H1 (cell line): ENCODE results near the gene AMELY. TPM values are rescaled to one million over a fixed set of nuclear protein-coding genes. Genes with fewer than 3 reads are reported as not detected.
"Not testable (repeated sequence)": the region's sequence is repeated elsewhere in the genome, so short reads cannot be mapped to it uniquely, and the experiment has no call there.

Experiments
- CTCF ChIA-PET: fragments of 300-600 bp; sonication (Branson Sonifier 250); formaldehyde crosslinking; loops from one replicate; lab custom pipeline; 2021; ENCODE audit not compliant: partially characterized antibody; lab: Charles Lee
- POLR2A ChIA-PET: fragments of 300-600 bp; sonication (Branson Sonifier 250); formaldehyde crosslinking; loops from one replicate; lab custom pipeline; 2021; ENCODE audit warnings: inconsistent platforms; ENCODE audit not compliant: partially characterized antibody; lab: Charles Lee
- DNase-seq, 2 experiments: peaks; one replicate each; pipeline versions ENCODE4 v3.0.0 to v3.0.0-alpha.2; 2010 to 2022; ENCODE audit warnings: low spot score in 2 of 2, low read depth in 1 of 2, mixed read lengths in 1 of 2
- FAIRE-seq: peaks from 2 replicates; lab custom pipeline; 2011; peaks lifted over from hg19 to GRCh38; lab: Jason Lieb, UNC
- H2AFZ ChIP-seq: 2 replicates; pipeline ENCODE4 v1.8.1; 2012; ENCODE audit warnings: low read length, inconsistent platforms
- H2AK5ac ChIP-seq: 2 replicates; pipeline ENCODE4 v1.6.1; 2013; ENCODE audit warnings: low read depth, low read length
- H2BK120ac ChIP-seq: replicated peaks from 2 replicates; pipeline ENCODE3; 2013; ENCODE audit warnings: low read depth, low read length, inconsistent platforms
- H2BK12ac ChIP-seq: 2 replicates; pipeline ENCODE4 v1.6.1; 2013; ENCODE audit warnings: low read depth, low read length
- H2BK15ac ChIP-seq: 2 replicates; pipeline ENCODE4 v1.6.1; 2013; ENCODE audit warnings: low read length
- H2BK20ac ChIP-seq: 2 replicates; pipeline ENCODE4 v1.6.1; 2013; ENCODE audit warnings: low read length
- H2BK5ac ChIP-seq: 2 replicates; pipeline ENCODE4 v1.6.1; 2013; ENCODE audit warnings: low read depth, low read length
- H3K14ac ChIP-seq: 2 replicates; pipeline ENCODE4 v1.6.1; 2013; ENCODE audit warnings: inconsistent platforms; ENCODE audit not compliant: insufficient read length
- H3K18ac ChIP-seq: 2 replicates; pipeline ENCODE4 v1.6.1; 2013; ENCODE audit warnings: low read length; ENCODE audit errors: extremely low read depth
- H3K23ac ChIP-seq: 2 replicates; pipeline ENCODE4 v1.6.1; 2013; ENCODE audit warnings: inconsistent platforms; ENCODE audit not compliant: insufficient read length
- H3K23me2 ChIP-seq: 2 replicates; pipeline ENCODE4 v1.6.1; 2013; ENCODE audit warnings: low read depth, low read length
- H3K27ac ChIP-seq: 2 replicates; pipeline ENCODE4 v1.6.1; 2011; ENCODE audit warnings: low read depth, low read length, inconsistent platforms
- H3K27me3 ChIP-seq, 4 experiments: replicated peaks in 1 of 4; 1 replicate in 1 of 4; 2 replicates in 3 of 4; pipeline versions ENCODE4 v1.6.1 to v1.8.1; 2011 to 2013; ENCODE audit warnings: low read length in 3 of 4, mild to moderate bottlenecking in 3 of 4, inconsistent platforms in 2 of 4, mixed read lengths in 2 of 4, moderate library complexity in 1 of 4; ENCODE audit not compliant: control insufficient read depth in 3 of 4, insufficient read depth in 3 of 4; ENCODE audit errors: extremely low read depth in 1 of 4
- H3K36me3 ChIP-seq, 4 experiments: 2 replicates each; pipeline versions ENCODE4 v1.6.1 to v1.8.1; 2011 to 2013; ENCODE audit warnings: mild to moderate bottlenecking in 4 of 4, low read length in 3 of 4, moderate library complexity in 2 of 4, control low read depth in 1 of 4, inconsistent platforms in 1 of 4; ENCODE audit not compliant: insufficient read depth in 4 of 4, control insufficient read depth in 2 of 4
- H3K4ac ChIP-seq: replicated peaks from 2 replicates; pipeline ENCODE3; 2013; ENCODE audit warnings: low read length, low read depth, mixed read lengths, inconsistent platforms; ENCODE audit not compliant: insufficient read length
- H3K4me1 ChIP-seq, 4 experiments: replicated peaks in 1 of 4; 1 replicate in 1 of 4; 2 replicates in 3 of 4; pipeline versions ENCODE4 v1.6.1 to v1.8.1; 2011 to 2013; ENCODE audit warnings: low read length in 3 of 4, inconsistent platforms in 2 of 4, mixed read lengths in 1 of 4; ENCODE audit not compliant: insufficient read depth in 4 of 4, control insufficient read depth in 3 of 4
- H3K4me2 ChIP-seq, 2 experiments: 2 replicates each; pipeline versions ENCODE4 v1.6.1 to v1.8.1; 2011 to 2013; ENCODE audit warnings: low read depth in 2 of 2, low read length in 2 of 2, control low read depth in 1 of 2, inconsistent platforms in 1 of 2, mild to moderate bottlenecking in 1 of 2; ENCODE audit not compliant: insufficient read depth in 1 of 2
- H3K4me3 ChIP-seq, 4 experiments: fragments of 200-600, 300-600 bp in 1 of 4; sonication (generic), shearing (Covaris generic), sonication (Bioruptor Twin) in 1 of 4; 2 replicates each; pipeline versions ENCODE4 v1.5.1 to v1.8.1; 2011 to 2016; ENCODE audit warnings: low read length in 4 of 4, low read depth in 3 of 4, control low read depth in 2 of 4, inconsistent platforms in 2 of 4, mild to moderate bottlenecking in 2 of 4, mixed read lengths in 1 of 4, moderate library complexity in 1 of 4; ENCODE audit not compliant: insufficient read depth in 2 of 4; ENCODE audit errors: extremely low read depth in 1 of 4
- H3K56ac ChIP-seq: replicated peaks from 2 replicates; pipeline ENCODE3; 2013; ENCODE audit warnings: low read depth, mild to moderate bottlenecking, mixed read lengths, low read length, inconsistent platforms; ENCODE audit not compliant: insufficient read length
- H3K79me1 ChIP-seq: 2 replicates; pipeline ENCODE4 v1.6.1; 2013; ENCODE audit warnings: low read depth, low read length, control low read depth
- H3K79me2 ChIP-seq, 2 experiments: 2 replicates each; pipeline versions ENCODE4 v1.6.1 to v1.8.1; 2012 to 2013; ENCODE audit warnings: low read length in 2 of 2, mild to moderate bottlenecking in 2 of 2, inconsistent platforms in 1 of 2; ENCODE audit not compliant: insufficient read depth in 2 of 2, control insufficient read depth in 1 of 2
- H3K9ac ChIP-seq, 4 experiments: replicated peaks in 1 of 4; 1 replicate in 1 of 4; 2 replicates in 3 of 4; pipeline versions ENCODE4 v1.6.1 to v1.8.1; 2011 to 2013; ENCODE audit warnings: low read depth in 3 of 4, low read length in 3 of 4, control low read depth in 2 of 4, mild to moderate bottlenecking in 2 of 4, moderate library complexity in 2 of 4, inconsistent platforms in 1 of 4; ENCODE audit errors: extremely low read depth in 1 of 4
- H3K9me3 ChIP-seq, 2 experiments: 2 replicates each; pipeline versions ENCODE4 v1.6.1 to v1.8.1; 2012 to 2013; ENCODE audit warnings: mild to moderate bottlenecking in 2 of 2, moderate library complexity in 2 of 2, control low read depth in 1 of 2, inconsistent platforms in 1 of 2, low read depth in 1 of 2, low read length in 1 of 2, mixed read lengths in 1 of 2; ENCODE audit not compliant: insufficient read depth in 2 of 2
- H4K20me1 ChIP-seq, 2 experiments: replicated peaks in 1 of 2; 2 replicates each; pipeline versions ENCODE3 to v1.8.1; 2011 to 2013; ENCODE audit warnings: inconsistent platforms in 2 of 2, low read length in 2 of 2, mild to moderate bottlenecking in 1 of 2; ENCODE audit not compliant: insufficient read depth in 2 of 2, control insufficient read depth in 1 of 2
- H4K5ac ChIP-seq: 2 replicates; pipeline ENCODE4 v1.6.1; 2013; ENCODE audit warnings: low read length, low read depth, mixed read lengths, inconsistent platforms; ENCODE audit not compliant: insufficient read length
- H4K8ac ChIP-seq: 2 replicates; pipeline ENCODE4 v1.8.0; 2013; ENCODE audit warnings: mild to moderate bottlenecking, moderate library complexity, low read length, inconsistent platforms; ENCODE audit not compliant: insufficient read depth; ENCODE audit errors: extremely low read depth
- H4K91ac ChIP-seq: replicated peaks from 2 replicates; pipeline ENCODE3; 2013; ENCODE audit warnings: low read length, mixed read lengths, inconsistent platforms; ENCODE audit not compliant: insufficient read length
- WGBS, 2 experiments: shearing (Covaris generic) in 1 of 2; methylation state at CpG; one replicate each; pipeline versions ENCODE4 v1.1.6 to v1.1.7; 2013 to 2015; ENCODE audit warnings: low lambda C conversion rate in 2 of 2, mixed read lengths in 2 of 2, inconsistent platforms in 1 of 2, low coverage in 1 of 2, missing lambda C conversion rate in 1 of 2; ENCODE audit not compliant: insufficient replicate concordance in 2 of 2, insufficient coverage in 1 of 2, insufficient read length in 1 of 2; ENCODE audit errors: extremely low coverage in 1 of 2, missing lambda C conversion rate in 1 of 2; 5-methylcytosine and 5-hydroxymethylcytosine counted together
- polyA plus RNA-seq, 7 experiments: library from polyadenylated mRNA; depleted of rRNA in 3 of 7; stranded (reverse) in 5 of 7; unstranded in 2 of 7; fragments of >200 nt in 5 of 7; fragments of 200-250 nt in 2 of 7; gene quantifications; 1 replicate in 5 of 7; 2 replicates in 1 of 7; 4 replicates in 1 of 7; pipeline versions ENCODE4 v1.2.1 to v1.2.3, GENCODE V29; 2011 to 2013; ENCODE audit warnings: missing spikeins in 2 of 7, mixed read lengths in 2 of 7
- total RNA-seq: library from RNA; stranded (reverse); fragmentation: NEBNext Ultra II Directional; extraction: Animal tissue kit (Norgen Biotek cat#: 25700); gene quantifications from 2 replicates; pipeline ENCODE4 v1.2.1, GENCODE V29; 2021

Gene AMELY
- total and polyA plus RNA-seq, 2 of the 8 experiments (the other 6 are each of a cell fraction or from before 2014, with no cell fraction given), result 0.09 TPM; not detected in 1

GRCh38 chrY:6908021-6908420 is 3.5 kb downstream of the AMELY start:
- 0 out of 2 replicates have a peak overlapping the region, but pooled peaks have one; percentile 60 for H2BK12ac ChIP-seq
- not testable (repeated sequence) for H3K14ac ChIP-seq, FAIRE-seq, H3K4ac ChIP-seq, H3K36me3 ChIP-seq, H4K8ac ChIP-seq, H4K5ac ChIP-seq, H4K91ac ChIP-seq, H2AK5ac ChIP-seq, DNase-seq, H3K56ac ChIP-seq, H3K9ac ChIP-seq, H3K18ac ChIP-seq, H3K79me1 ChIP-seq, H3K4me3 ChIP-seq, H3K23ac ChIP-seq, H2AFZ ChIP-seq, H2BK20ac ChIP-seq, H3K27ac ChIP-seq, H2BK5ac ChIP-seq, H3K4me1 ChIP-seq, H3K27me3 ChIP-seq, H4K20me1 ChIP-seq, H3K9me3 ChIP-seq, H2BK15ac ChIP-seq, H3K23me2 ChIP-seq, H2BK120ac ChIP-seq
- peak overlapping the region in 1 of 2 experiments; percentile 76; a peak in 1 of 4 replicates for H3K4me2 ChIP-seq
- POLR2A ChIA-PET, result interaction anchor here (0.9 to 5.1 kb wide), 5 partner anchors 8 to 47 kb away, joined by 3 to 47 read pairs (median 6); no protein-coding TSS in a partner anchor
- H3K79me2 ChIP-seq, result peaks cover 0 to 16% of the 10 kb centered on the region in 2 experiments; a peak in 2 of 4 replicates
- CTCF ChIA-PET, result interaction anchor here (0.6 to 0.9 kb wide), 2 partner anchors 62 to 221 kb away, joined by 3 read pairs; no protein-coding TSS in a partner anchor
- 62% methylated on average over 3 of the region's 6 CpGs; no CpG with 5 or more reads in 1 of the 2 experiments for WGBS, 2 experiments
